Sigmoid colon (tissue), 7 donors: ENCODE data around the gene UBE2D3. TPM values are rescaled to one million over a fixed set of nuclear protein-coding genes. Genes with fewer than 3 reads are reported as not detected.

Source experiments
- DNase-seq: peaks from one replicate; pipeline ENCODE4 v3.0.0-alpha.2; 2019
- H3K27ac ChIP-seq, 4 donors: fragments of 200-600 bp; sonication (generic); one replicate each; pipeline ENCODE4 v1.5.1; 2016 to 2019; ENCODE audit warnings: mild to moderate bottlenecking in 1 of 4
- H3K27me3 ChIP-seq, 3 donors: fragments of 200-600 bp; sonication (generic); one replicate each; pipeline ENCODE4 v1.5.1; 2019; ENCODE audit warnings: mild to moderate bottlenecking in 1 of 3
- H3K36me3 ChIP-seq, 4 donors: fragments of 200-600 bp; sonication (generic); one replicate each; pipeline ENCODE4 v1.5.1; 2016 to 2019
- H3K4me1 ChIP-seq, 4 donors: fragments of 200-600 bp; sonication (generic); one replicate each; pipeline ENCODE4 v1.5.1; 2017 to 2019
- H3K4me3 ChIP-seq, 4 donors: fragments of 200-600 bp; sonication (generic); one replicate each; pipeline ENCODE4 v1.5.1; 2017 to 2019; ENCODE audit warnings: mild to moderate bottlenecking in 2 of 4, moderate library complexity in 1 of 4
- H3K9me3 ChIP-seq, 4 donors: fragments of 200-600 bp in 3 of 4; sonication (generic) in 3 of 4; one replicate each; pipeline versions ENCODE4 v1.5.1 to v1.6.1; 2013 to 2019
- EP300 ChIP-seq, 4 donors: sonication (generic); formaldehyde crosslinking; IDR thresholded peaks; one replicate each; pipeline ENCODE4 v1.6.1; 2017; ENCODE audit warnings: antibody characterized with exemption in 4 of 4
- POLR2A ChIP-seq, 2 donors: fragments of 450-650 bp; IDR thresholded peaks; one replicate each; pipeline ENCODE4 v1.6.1; 2016; ENCODE audit warnings: antibody characterized with exemption in 2 of 2, mild to moderate bottlenecking in 2 of 2, moderate library complexity in 2 of 2
- POLR2AphosphoS5 ChIP-seq, 4 donors: sonication (generic); formaldehyde crosslinking; IDR thresholded peaks; one replicate each; pipeline ENCODE4 v1.6.1; 2017; ENCODE audit warnings: antibody characterized with exemption in 4 of 4
- WGBS, 2 donors: extraction: QIAGEN DNeasy Blood & Tissue Kit; methylation state at CpG; one replicate each; pipeline ENCODE4 v1.1.7; 2013; 5-methylcytosine and 5-hydroxymethylcytosine counted together
- intact Hi-C: fragments of 100-400 bp; cut with DNase I; formaldehyde crosslinking; loops from one replicate; pipeline ENCODE4 v1.15.1; 2023
- polyA plus RNA-seq, 3 donors: library from polyadenylated mRNA; stranded (reverse); fragments of 200-250 nt; gene quantifications; one replicate each; pipeline ENCODE4 v1.2.3, GENCODE V29; 2013
- total RNA-seq, 4 donors: library from RNA; depleted of rRNA; stranded (reverse); fragments of >200 nt; gene quantifications; one replicate each; pipeline ENCODE4 v1.1.0, GENCODE V29; 2016
- TF ChIP-seq, protein P1 (sequence below), 4 experiments: fragments of 450-650 bp in 3 of 4; fragments of 200-600 bp in 1 of 4; IDR thresholded peaks; one replicate each; pipeline ENCODE4 v1.5.1; 2016 to 2019; ENCODE audit warnings: antibody characterized with exemption in 4 of 4, mild to moderate bottlenecking in 3 of 4, moderate library complexity in 2 of 4
- donor health status: healthy with polysubstance abuse.
- donor health status: Bipolar disorder and iron deficiency.
- donor health status: healthy.

Gene UBE2D3
- total and polyA plus RNA-seq, 7 donors = 206 to 404 (median 313) TPM

DNA sequence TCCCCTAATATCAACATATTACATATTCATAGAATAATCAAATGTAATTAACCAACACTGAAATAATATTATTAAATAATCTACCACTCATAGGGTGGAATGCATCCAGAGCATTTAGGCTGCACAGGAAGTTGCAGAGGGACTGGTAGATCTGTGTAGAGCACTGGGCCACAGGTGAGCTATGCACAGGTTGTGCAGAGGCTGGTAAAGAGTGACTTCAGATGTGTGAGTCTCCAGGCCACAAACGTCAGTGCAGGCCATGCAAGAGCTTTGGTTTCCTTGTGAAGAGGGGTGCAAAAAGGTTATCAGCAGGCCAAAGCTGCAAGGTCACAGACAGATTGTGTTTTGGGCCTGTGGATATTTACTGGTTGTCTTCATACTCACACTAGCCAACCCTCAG, 41.1 kb downstream of the UBE2D3 start:
- no peaks in the 10 kb centered on the region for H3K9me3 ChIP-seq
- H3K36me3 ChIP-seq = peaks cover 0 to 3% (median under 1%) of the 10 kb centered on the region in 4 donors
- no peak overlapping the region for H3K27ac ChIP-seq
- H3K27me3 ChIP-seq = no peaks in the 10 kb centered on the region
- peaks cover 0 to 5% (median 0%) of the 10 kb centered on the region in 4 donors for H3K4me1 ChIP-seq
- WGBS, 2 donors = 59 to 63% methylated on average over 1 of the region's 1 CpG
- H3K4me3 ChIP-seq = no peak overlapping the region
- no peak for DNase-seq
- TF ChIP-seq, protein P1, sequence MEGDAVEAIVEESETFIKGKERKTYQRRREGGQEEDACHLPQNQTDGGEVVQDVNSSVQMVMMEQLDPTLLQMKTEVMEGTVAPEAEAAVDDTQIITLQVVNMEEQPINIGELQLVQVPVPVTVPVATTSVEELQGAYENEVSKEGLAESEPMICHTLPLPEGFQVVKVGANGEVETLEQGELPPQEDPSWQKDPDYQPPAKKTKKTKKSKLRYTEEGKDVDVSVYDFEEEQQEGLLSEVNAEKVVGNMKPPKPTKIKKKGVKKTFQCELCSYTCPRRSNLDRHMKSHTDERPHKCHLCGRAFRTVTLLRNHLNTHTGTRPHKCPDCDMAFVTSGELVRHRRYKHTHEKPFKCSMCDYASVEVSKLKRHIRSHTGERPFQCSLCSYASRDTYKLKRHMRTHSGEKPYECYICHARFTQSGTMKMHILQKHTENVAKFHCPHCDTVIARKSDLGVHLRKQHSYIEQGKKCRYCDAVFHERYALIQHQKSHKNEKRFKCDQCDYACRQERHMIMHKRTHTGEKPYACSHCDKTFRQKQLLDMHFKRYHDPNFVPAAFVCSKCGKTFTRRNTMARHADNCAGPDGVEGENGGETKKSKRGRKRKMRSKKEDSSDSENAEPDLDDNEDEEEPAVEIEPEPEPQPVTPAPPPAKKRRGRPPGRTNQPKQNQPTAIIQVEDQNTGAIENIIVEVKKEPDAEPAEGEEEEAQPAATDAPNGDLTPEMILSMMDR (IDR thresholded peaks at IDR 0.05) = no peak
- TF ChIP-seq EP300 (IDR thresholded peaks at IDR 0.05) (no peak), POLR2AphosphoS5 (IDR thresholded peaks at IDR 0.05) (no peak), POLR2A (IDR thresholded peaks at IDR 0.05) (no peak)
- intact Hi-C loops = no loop called here

DNA sequence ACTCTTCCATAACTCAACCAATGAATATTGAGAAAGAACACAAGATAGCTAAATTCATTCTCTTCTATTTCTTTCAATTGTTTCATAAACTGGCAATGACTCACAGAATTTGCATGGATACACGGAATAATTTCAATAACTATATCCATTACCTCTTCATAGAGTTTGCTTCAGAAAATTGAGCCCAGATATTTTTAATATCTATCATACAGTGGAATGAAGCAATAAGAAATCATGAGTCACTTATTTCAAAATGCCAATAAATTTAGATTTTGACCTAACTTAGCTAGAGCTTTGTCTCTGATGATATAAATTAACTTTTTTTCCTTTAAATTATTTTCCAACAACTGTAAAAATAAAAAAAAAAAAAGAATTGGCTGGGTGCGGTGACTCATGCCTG, 44.3 kb downstream of the UBE2D3 start:
- no peak overlapping the region for H3K4me3 ChIP-seq
- intact Hi-C loops = no loop called here
- no peak overlapping the region for H3K27ac ChIP-seq
- 87 to 96% methylated on average over 2 of the region's 2 CpGs for WGBS, 2 donors
- TF ChIP-seq, protein P1 (IDR thresholded peaks at IDR 0.05) = no peak
- TF ChIP-seq POLR2AphosphoS5 (IDR thresholded peaks at IDR 0.05) = no peak
- TF ChIP-seq POLR2A (IDR thresholded peaks at IDR 0.05) = no peak
- no peak for TF ChIP-seq EP300 (IDR thresholded peaks at IDR 0.05)
- no peaks in the 10 kb centered on the region for H3K27me3 ChIP-seq
- no peaks in the 10 kb centered on the region for H3K9me3 ChIP-seq
- H3K36me3 ChIP-seq = no peaks in the 10 kb centered on the region
- no peaks in the 10 kb centered on the region for H3K4me1 ChIP-seq
- no peak for DNase-seq

DNA sequence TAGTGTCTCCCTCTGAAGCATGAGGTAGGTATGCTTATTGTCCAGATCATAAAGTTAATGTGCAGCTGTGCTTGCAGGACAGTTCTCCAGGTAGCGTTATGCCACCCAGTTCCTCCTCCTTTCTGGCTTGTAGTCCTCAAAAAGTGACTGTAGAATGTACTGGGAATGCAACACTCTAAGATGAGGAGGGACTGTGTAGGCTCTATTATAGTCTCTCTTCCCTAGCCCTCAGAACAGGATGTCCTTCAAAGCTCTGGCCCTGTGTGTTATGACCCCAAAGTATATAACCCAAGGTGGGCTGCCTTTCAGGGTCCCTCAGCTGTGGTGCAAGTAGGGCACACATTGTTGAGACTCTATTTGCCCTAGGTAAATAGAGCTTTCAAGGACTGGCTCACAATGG, 45.8 kb downstream of the UBE2D3 start:
- TF ChIP-seq POLR2AphosphoS5 (IDR thresholded peaks at IDR 0.05) (no peak), POLR2A (IDR thresholded peaks at IDR 0.05) (no peak), EP300 (IDR thresholded peaks at IDR 0.05) (no peak)
- TF ChIP-seq, protein P1 (IDR thresholded peaks at IDR 0.05) = no peak

DNA sequence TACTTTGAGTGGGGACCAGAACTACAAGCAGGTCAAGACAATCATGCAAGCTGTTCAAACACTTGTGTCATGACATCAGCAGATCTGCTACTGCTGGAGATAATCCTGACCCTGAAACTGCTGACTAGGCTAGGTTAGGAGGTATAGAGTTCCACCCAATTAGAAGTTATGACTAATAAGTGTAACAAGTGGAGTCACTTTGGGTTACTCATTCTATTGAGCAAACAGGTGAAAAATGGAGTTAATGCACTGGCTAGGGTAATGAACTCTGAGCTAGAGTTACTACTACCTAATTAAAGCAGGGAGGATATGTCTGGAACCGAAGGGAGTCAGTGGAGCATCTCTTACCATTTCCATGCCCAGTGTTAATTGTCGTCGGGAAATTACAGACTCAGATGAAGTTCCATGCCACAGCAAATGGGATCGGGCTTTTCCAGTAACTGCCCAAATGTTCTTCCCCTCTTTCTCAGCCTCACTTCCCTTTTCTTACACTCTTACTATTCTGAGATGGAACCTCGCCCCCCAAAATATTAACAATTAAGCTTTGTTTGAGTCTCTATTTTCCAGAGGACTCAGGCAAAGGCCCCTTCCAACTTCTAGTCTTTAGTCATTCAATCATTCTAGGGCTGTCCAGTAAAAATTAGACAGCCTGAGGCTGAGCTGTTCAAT, 46.7 kb downstream of the UBE2D3 start:
- Histone ChIP-seq H3K4me1 (no peaks in the 10 kb centered on the region), H3K4me3 (no peak overlapping the region), H3K27me3 (no peaks in the 10 kb centered on the region), H3K27ac (no peak overlapping the region), H3K36me3 (no peaks in the 10 kb centered on the region), H3K9me3 (no peaks in the 10 kb centered on the region)
- intact Hi-C loops = no loop called here
- TF ChIP-seq EP300 (IDR thresholded peaks at IDR 0.05) (no peak), POLR2AphosphoS5 (IDR thresholded peaks at IDR 0.05) (no peak), POLR2A (IDR thresholded peaks at IDR 0.05) (no peak)
- TF ChIP-seq, protein P1 (IDR thresholded peaks at IDR 0.05) = no peak
- 90 to 93% methylated on average over 5 of the region's 5 CpGs for WGBS, 2 donors
- DNase-seq = no peak

More for the DNA sequence above, 45.8 kb downstream of the UBE2D3 start:
- 40 to 78% methylated on average over 1 of the region's 1 CpG for WGBS, 2 donors
- H3K4me1 ChIP-seq = no peaks in the 10 kb centered on the region
- H3K9me3 ChIP-seq = no peaks in the 10 kb centered on the region
- intact Hi-C loops = no loop called here
- DNase-seq = no peak
- H3K4me3 ChIP-seq = no peak overlapping the region
- no peak overlapping the region for H3K27ac ChIP-seq
- no peaks in the 10 kb centered on the region for H3K27me3 ChIP-seq
- no peaks in the 10 kb centered on the region for H3K36me3 ChIP-seq

DNA sequence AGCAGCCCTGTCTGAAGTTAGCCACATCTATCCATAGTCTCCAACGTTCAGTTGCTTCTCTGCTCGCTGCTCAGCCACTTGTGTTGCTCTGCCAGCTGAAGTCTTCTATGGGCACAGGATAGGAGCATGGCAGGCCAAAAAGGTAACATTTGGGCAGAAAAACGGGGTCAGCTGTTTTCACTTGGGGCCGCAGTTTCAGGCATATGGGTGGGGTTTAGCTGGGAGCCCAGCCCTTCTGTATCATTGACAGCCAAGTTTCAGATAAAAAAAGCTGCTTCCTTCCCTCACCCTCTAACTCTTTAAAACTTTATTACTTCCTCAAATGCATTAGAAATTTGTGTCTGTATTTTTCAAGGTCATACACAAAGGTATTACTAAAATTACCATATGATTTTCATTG, 48.1 kb downstream of the UBE2D3 start:
- H3K4me1 ChIP-seq = no peaks in the 10 kb centered on the region
- H3K27ac ChIP-seq = no peak overlapping the region
- TF ChIP-seq, protein P1 (IDR thresholded peaks at IDR 0.05) = no peak
- no peak for TF ChIP-seq EP300 (IDR thresholded peaks at IDR 0.05)
- no peak for TF ChIP-seq POLR2AphosphoS5 (IDR thresholded peaks at IDR 0.05)
- TF ChIP-seq POLR2A (IDR thresholded peaks at IDR 0.05) = no peak
- no peak for DNase-seq
- intact Hi-C loops = no loop called here
- no peaks in the 10 kb centered on the region for H3K36me3 ChIP-seq
- no peaks in the 10 kb centered on the region for H3K27me3 ChIP-seq
- no peaks in the 10 kb centered on the region for H3K9me3 ChIP-seq
- WGBS, 2 donors = 29 to 53% methylated on average over 4 of the region's 4 CpGs
- no peak overlapping the region for H3K4me3 ChIP-seq
